Thoracic aorta (tissue), 2 donors: Measurements from ENCODE around the gene VPS4A. TPM values are rescaled to one million over a fixed set of nuclear protein-coding genes. Genes with fewer than 3 reads are reported as not detected.

Source experiments
- ATAC-seq: fragments of 150-250 bp; one replicate; pipeline ENCODE4 v1.8.0; 2017; ENCODE audit warnings: low read depth; ENCODE audit not compliant: insufficient number of reproducible peaks, low FRiP score
- DNase-seq: peaks from one replicate; pipeline ENCODE4 v3.0.0-alpha.2; 2020; ENCODE audit warnings: low spot score
- H3K27ac ChIP-seq, 2 donors: fragments of 200-600 bp; sonication (generic); 1 replicate in 1 of 2; 2 replicates in 1 of 2; pipeline ENCODE4 v1.5.1; 2016; ENCODE audit warnings: mild to moderate bottlenecking in 2 of 2, moderate library complexity in 2 of 2
- H3K27me3 ChIP-seq: fragments of 200-600 bp; sonication (generic); replicated peaks from 2 replicates; pipeline ENCODE4 v1.6.0; 2016; ENCODE audit warnings: mild to moderate bottlenecking; ENCODE audit not compliant: insufficient read depth
- H3K36me3 ChIP-seq: fragments of 200-600 bp; sonication (generic); one replicate; pipeline ENCODE4 v1.5.1; 2016
- H3K4me1 ChIP-seq, 2 donors: fragments of 200-600 bp; sonication (generic); 1 replicate in 1 of 2; 2 replicates in 1 of 2; pipeline versions ENCODE4 v1.5.1 to v1.6.0; 2016; ENCODE audit warnings: low read depth in 2 of 2, mild to moderate bottlenecking in 1 of 2; ENCODE audit not compliant: control insufficient read depth in 1 of 2
- H3K4me3 ChIP-seq: fragments of 200-600 bp; sonication (generic); 2 replicates; pipeline ENCODE4 v1.5.1; 2016; ENCODE audit warnings: mild to moderate bottlenecking
- H3K9me3 ChIP-seq: fragments of 200-600 bp; sonication (generic); 2 replicates; pipeline ENCODE4 v1.5.1; 2016
- CTCF ChIP-seq: fragments of 200-600 bp; sonication (generic); IDR thresholded peaks from one replicate; pipeline ENCODE4 v1.5.1; 2019; ENCODE audit warnings: antibody characterized with exemption
- total RNA-seq, 2 donors: library from RNA; depleted of rRNA; stranded (reverse); fragments of >200 nt; gene quantifications; one replicate each; pipeline versions ENCODE4 v1.1.0 to v1.2.3, GENCODE V29; 2016

The VPS4A gene
- total RNA-seq, 2 donors from 2014 or later, result 26.3 to 38.5 TPM

- DNase-seq, result no peak
- Histone ChIP-seq H3K27ac (no peak overlapping the region), H3K36me3 (peaks cover 6% of the 10 kb centered on the region), H3K4me1 (peaks cover 6 to 9% of the 10 kb centered on the region in 2 donors), H3K4me3 (no peak overlapping the region), H3K27me3 (no peaks in the 10 kb centered on the region), H3K9me3 (no peaks in the 10 kb centered on the region)
- ATAC-seq, result no peak
- no peak for TF ChIP-seq CTCF
Observed at GRCh38 chr16:69307091-69307490, 4.1 kb upstream of the VPS4A start.

- Histone ChIP-seq H3K9me3 (no peaks in the 10 kb centered on the region), H3K36me3 (peaks cover 6% of the 10 kb centered on the region), H3K4me3 (no peak overlapping the region), H3K27ac (no peak overlapping the region), H3K4me1 (peaks cover 14% of the 10 kb centered on the region in 2 donors), H3K27me3 (no peaks in the 10 kb centered on the region)
- ATAC-seq (no peak), DNase-seq (no peak)
- TF ChIP-seq CTCF, result no peak
Observed at GRCh38 chr16:69307856-69308255, 3.3 kb upstream of the VPS4A start.

- H3K27ac ChIP-seq, result no peak overlapping the region
- ATAC-seq (no peak), DNase-seq (no peak)
Observed at GRCh38 chr16:69309316-69309715, 1.8 kb upstream of the VPS4A start.

GRCh38 chr16:69311533-69312387, 610 bp downstream of the VPS4A start:
- H3K27me3 ChIP-seq, result no peaks in the 10 kb centered on the region
- ATAC-seq (peak; percentile 9), DNase-seq (no peak)
- H3K4me1 ChIP-seq, result peaks cover 17 to 19% of the 10 kb centered on the region in 2 donors
- peak overlapping the region; percentile 70 to 86 for H3K27ac ChIP-seq
- peaks cover 10% of the 10 kb centered on the region for H3K36me3 ChIP-seq
- peak overlapping the region; percentile 95 for H3K4me3 ChIP-seq
- no peak for TF ChIP-seq CTCF
- H3K9me3 ChIP-seq, result no peaks in the 10 kb centered on the region

More at GRCh38 chr16:69309316-69309715, 1.8 kb upstream of the VPS4A start:
- peaks cover 6% of the 10 kb centered on the region for H3K36me3 ChIP-seq
- H3K4me1 ChIP-seq, result peaks cover 17 to 19% of the 10 kb centered on the region in 2 donors
- no peaks in the 10 kb centered on the region for H3K9me3 ChIP-seq
- H3K4me3 ChIP-seq, result no peak overlapping the region
- H3K27me3 ChIP-seq, result no peaks in the 10 kb centered on the region
- no peak for TF ChIP-seq CTCF

GRCh38 chr16:69313469-69313868, 2.3 kb downstream of the VPS4A start:
- TF ChIP-seq CTCF, result no peak
- Histone ChIP-seq H3K27me3 (no peaks in the 10 kb centered on the region), H3K36me3 (peaks cover 22% of the 10 kb centered on the region), H3K4me1 (peaks cover 17 to 19% of the 10 kb centered on the region in 2 donors), H3K9me3 (no peaks in the 10 kb centered on the region), H3K27ac (no peak overlapping the region), H3K4me3 (no peak overlapping the region)
- DNase-seq (no peak), ATAC-seq (no peak)
